HG02885 (cell line): ENCODE results near the gene SRGAP3.

ENCODE experiments used
- ATAC-seq: cut with Tn5 transposase; IDR thresholded peaks from one replicate; pipeline ENCODE4 v1.9.1; 2021; ENCODE audit warnings: mild to moderate bottlenecking; ENCODE audit not compliant: unreplicated experiment, poor library complexity

Gene SRGAP3

GRCh38 chr3:9229325-9229724 lies 20.1 kb downstream of the SRGAP3 start:
- no peak for ATAC-seq

GRCh38 chr3:9226326-9226725 lies 23.1 kb downstream of the SRGAP3 start:
- ATAC-seq = no peak

GRCh38 chr3:9225268-9225667 lies 24.2 kb downstream of the SRGAP3 start:
- no peak for ATAC-seq

GRCh38 chr3:9224490-9224889 lies 25.0 kb downstream of the SRGAP3 start:
- peak; percentile 93 for ATAC-seq

- no peak for ATAC-seq
Observed at GRCh38 chr3:9223672-9224071, 25.8 kb downstream of the SRGAP3 start.

- ATAC-seq = no peak
Observed at GRCh38 chr3:9222956-9223639, 26.3 kb downstream of the SRGAP3 start.

- ATAC-seq = no peak
Observed at GRCh38 chr3:9222049-9222448, 27.4 kb downstream of the SRGAP3 start.

GRCh38 chr3:9218514-9218846 lies 31.0 kb downstream of the SRGAP3 start:
- ATAC-seq = no peak

GRCh38 chr3:9217784-9218513 lies 31.5 kb downstream of the SRGAP3 start:
- ATAC-seq = no peak

GRCh38 chr3:9216736-9217135 lies 32.7 kb downstream of the SRGAP3 start:
- no peak for ATAC-seq

- no peak for ATAC-seq
Observed at GRCh38 chr3:9214599-9214998, 34.8 kb downstream of the SRGAP3 start.

- no peak for ATAC-seq
Observed at GRCh38 chr3:9214185-9214584, 35.3 kb downstream of the SRGAP3 start.

GRCh38 chr3:9213019-9213634 lies 36.3 kb downstream of the SRGAP3 start:
- ATAC-seq = no peak

- no peak for ATAC-seq
Observed at GRCh38 chr3:9211155-9211950, 38.1 kb downstream of the SRGAP3 start.

- ATAC-seq = no peak
Observed at GRCh38 chr3:9209777-9210176, 39.7 kb downstream of the SRGAP3 start.

GRCh38 chr3:9208605-9209152 lies 40.8 kb downstream of the SRGAP3 start:
- ATAC-seq = no peak

GRCh38 chr3:9207116-9207763 lies 42.2 kb downstream of the SRGAP3 start:
- no peak for ATAC-seq

GRCh38 chr3:9206287-9206686 lies 43.2 kb downstream of the SRGAP3 start:
- no peak for ATAC-seq

- ATAC-seq = peak; percentile 78
Observed at GRCh38 chr3:9205345-9206143, 43.9 kb downstream of the SRGAP3 start.
